ENCODE results near the gene FGF1.

GRCh38 chr5:142652563-142652962 lies 33.3 kb downstream of the FGF1 start:
- no peak for TF ChIP-seq CTCF (IDR thresholded peaks at IDR 0.05; ENCODE audit: low read depth, low read length)
- TF ChIP-seq POLR2A (IDR thresholded peaks at IDR 0.05; ENCODE audit: extremely low read depth, insufficient read length): no peak
